Hematopoietic multipotent progenitor cell treated with erythropoietin and hydrocortisone succinate and interleukin-3 and kit ligand, for 17 days (in vitro differentiated cells): ENCODE results near the gene SLC35F1.
"Not testable (repeated sequence)": the region's sequence is repeated elsewhere in the genome, so short reads cannot be mapped to it uniquely, and the experiment has no call there.

ENCODE experiments used
- DNase-seq: peaks from one replicate; pipeline ENCODE4 v3.0.0-alpha.2; 2015; ENCODE audit warnings: low spot score

SLC35F1 gene

DNA sequence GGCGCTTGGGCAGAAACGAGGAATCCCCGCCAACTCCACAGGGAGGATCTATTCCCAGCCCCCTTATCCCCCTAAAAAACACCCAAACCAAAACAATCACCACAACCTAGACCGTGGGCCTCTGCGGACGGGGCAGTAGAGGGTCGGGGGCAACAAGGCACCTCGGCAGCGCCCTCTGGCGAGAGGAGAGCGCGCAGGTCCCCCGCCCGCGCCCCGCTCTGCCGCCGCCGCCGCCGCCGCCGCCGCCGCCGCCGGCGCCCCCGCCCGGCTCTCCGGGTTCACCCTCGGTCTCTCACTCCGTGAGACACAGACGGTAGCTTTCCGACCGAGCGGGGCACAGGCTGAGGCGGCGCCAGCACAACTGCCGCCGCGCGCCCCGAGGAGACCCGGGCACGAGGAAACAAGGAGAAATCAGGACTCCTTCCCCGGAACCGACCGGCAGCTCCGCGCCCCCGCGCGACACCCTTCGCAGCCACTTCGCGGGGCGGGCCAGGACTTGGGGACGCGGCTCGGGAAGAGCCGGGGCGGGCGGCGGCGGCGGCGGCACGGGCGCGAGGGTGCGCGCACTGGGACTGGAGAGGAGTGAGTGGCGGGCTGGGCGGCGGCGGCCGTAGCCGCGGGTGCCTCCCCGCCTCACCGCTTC is at the start of gene SLC35F1:
TSS of gene SLC35F1 (plus strand) at position 307 of the 643 bp plus-strand sequence.
- no peak for DNase-seq

DNA sequence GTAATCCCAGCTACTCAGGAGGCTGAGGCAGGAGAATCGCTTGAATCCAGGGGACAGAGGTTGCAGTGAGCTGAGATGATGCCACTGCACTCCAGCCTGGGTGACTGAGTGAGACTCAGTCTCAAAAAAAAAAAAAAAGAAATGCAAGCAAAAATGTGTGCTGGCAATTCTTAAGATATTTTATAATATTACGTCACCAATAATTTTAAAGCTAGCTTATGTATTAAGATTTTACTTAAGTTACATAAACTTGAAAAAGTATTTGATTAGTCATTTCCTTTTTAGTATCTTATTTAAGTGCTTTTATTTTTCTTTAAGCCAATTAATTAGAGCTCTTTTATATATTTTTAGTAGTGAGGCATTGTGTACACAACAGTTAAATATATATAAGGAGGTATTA is 48.5 kb upstream of the SLC35F1 start:
- not testable (repeated sequence) for DNase-seq

DNA sequence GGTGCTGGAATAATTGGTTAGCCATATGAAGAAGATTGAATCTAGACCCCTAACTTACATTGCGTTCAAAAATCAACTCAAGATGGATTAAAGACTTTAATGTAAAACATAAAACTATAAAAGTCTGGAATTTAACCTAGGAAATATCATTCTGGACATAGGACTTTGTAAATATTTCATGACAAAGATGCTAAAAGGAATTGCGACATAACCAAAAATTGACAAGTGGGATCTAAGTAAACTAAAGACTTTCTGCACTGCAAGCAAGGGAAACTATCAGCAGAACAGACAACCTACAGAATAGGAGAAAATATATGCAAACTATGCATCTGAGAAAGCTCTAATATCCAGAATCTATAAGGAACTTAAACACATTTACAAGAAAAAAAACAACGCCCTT is 45.5 kb upstream of the SLC35F1 start:
- no peak for DNase-seq

DNA sequence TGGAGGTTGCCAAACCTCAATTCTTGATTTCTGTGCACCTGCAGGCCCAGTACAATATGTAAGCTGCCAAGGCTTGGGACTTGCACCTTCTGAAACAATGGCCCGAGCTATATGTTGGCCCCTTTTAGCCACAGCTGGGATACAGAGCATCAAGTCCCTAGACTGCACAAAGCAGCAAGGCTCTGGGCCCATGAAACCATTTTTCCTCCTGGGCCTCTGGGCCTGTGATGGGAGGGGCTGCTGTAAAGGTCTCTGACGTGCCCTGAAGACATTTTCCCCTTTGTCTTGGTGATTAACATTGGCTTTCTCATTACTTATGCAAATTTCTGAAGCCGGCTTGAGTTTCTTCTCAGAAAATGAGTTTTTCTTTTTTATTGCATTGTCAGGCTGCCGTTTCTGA is 40.5 kb upstream of the SLC35F1 start:
- DNase-seq = no peak

DNA sequence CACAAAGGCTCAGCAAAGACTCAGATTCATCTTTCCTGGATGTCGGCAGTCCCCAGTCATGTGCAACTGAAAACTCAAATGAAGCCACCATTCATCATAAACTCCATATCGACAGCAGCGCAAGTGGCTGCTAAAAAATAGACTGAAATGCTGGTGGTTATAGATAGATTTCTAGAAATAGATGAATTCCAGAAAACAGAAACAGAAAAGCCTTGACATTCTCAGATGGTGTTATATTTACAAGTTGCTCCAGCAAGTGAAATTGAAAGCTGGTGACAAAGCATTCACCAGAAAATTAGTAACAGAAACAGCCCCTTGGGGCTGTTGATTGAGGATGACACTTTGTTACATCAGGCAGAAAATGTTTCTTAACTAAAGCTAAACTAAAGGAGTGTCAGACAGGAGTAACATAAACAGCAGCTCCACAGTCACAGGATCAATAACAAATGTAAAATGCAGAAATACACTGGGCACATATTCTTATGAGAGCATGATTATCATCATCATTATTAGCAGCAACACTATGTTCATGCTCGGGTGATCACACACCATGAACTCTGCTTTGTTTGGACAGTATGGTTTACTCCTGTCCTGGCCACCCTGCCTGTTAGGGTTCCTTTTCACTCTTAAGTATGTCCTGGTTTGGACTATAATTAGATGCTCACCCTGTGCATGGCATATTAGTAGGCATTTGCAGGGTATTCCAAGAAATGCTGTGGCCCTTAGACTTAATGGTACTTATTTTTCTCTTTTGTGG is 36.4 kb upstream of the SLC35F1 start:
- no peak for DNase-seq

DNA sequence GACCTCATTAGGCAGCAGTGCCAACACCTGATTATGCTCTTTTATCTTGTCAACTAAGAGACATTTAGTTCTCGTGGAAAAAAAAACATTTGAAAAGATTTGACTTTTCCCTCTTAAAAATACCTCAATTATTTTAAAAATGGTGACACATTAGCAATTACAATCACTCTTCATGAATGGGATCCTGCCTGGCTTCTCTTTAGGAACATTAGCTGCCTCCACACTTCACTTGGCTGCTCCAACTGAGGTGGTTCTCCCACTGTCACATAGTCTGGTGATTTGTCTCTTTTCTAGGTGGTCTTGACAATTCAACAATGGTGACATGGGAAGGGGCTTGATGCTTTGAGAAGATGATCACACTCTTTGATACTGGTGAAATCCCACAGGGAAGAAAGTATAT is 26.2 kb upstream of the SLC35F1 start:
- no peak for DNase-seq

DNA sequence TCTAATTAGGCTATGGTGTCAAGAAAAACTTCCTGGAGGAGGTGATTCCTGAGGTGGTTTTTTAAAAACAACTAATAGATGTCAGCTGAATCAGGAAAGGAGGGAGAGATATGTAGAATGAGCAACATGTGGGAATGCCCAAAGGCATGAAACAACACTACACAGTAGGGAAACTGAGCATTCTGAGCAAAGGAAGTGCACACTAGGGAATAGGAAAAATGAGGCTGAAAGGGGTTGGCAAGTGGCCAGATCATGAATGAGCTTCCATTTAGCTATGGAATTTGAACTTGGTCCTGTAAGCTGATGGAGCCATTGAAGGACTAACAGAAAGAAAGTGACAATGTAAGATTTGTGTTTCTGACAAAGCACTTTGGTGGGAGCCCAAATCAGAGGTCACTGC is 16.9 kb upstream of the SLC35F1 start:
- no peak for DNase-seq

DNA sequence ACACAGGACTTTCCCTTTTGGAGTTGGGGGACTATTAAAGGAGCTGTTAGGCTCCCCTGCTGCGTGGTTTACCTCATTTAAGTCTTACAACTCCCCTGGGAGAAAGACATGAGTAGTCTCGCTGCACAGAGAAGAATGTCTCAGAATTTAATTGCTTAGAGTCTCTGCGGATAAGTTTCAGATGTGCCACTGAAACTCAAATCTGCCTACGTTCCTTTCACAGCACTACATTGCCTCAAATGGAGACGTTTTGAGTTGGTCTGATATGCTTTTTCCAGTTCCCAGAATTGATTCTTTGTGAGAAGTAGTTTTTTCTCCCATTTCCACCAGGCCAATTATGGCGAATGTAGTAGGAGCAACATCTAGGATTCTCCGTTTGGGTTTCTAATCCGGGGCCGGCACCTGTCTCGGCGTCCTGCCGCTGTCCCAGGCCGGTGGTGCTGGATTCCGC is 532 bp upstream of the SLC35F1 start:
- DNase-seq = no peak

DNA sequence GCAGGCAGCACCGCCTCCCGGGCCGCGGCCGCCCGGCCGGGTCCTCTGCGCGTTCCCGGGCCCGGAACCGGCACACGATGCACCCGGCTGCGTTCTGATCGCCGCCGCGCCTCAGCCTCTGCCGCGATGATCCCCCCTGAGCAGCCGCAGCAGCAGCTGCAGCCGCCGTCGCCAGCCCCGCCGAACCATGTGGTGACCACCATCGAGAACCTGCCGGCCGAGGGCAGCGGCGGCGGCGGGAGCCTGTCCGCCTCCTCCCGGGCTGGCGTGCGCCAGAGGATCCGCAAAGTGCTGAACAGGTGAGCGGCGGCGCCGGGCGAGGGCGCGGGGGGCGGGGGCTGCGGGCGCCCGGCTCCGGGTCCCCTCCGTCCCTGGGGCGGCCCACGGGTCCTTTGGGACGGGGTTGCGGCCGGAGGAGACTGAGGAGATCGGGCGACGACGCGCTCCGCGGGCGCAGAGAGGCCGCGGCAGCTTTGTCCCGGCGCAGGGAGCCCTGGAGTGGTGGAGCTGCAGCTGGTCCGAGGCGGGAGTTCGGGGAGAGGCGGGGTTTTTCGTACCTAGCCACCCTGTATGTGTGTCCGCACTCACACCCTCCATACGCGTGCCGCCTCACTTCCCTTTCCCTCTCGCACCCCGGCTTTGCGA is 659 bp downstream of the SLC35F1 start:
- DNase-seq = no peak

DNA sequence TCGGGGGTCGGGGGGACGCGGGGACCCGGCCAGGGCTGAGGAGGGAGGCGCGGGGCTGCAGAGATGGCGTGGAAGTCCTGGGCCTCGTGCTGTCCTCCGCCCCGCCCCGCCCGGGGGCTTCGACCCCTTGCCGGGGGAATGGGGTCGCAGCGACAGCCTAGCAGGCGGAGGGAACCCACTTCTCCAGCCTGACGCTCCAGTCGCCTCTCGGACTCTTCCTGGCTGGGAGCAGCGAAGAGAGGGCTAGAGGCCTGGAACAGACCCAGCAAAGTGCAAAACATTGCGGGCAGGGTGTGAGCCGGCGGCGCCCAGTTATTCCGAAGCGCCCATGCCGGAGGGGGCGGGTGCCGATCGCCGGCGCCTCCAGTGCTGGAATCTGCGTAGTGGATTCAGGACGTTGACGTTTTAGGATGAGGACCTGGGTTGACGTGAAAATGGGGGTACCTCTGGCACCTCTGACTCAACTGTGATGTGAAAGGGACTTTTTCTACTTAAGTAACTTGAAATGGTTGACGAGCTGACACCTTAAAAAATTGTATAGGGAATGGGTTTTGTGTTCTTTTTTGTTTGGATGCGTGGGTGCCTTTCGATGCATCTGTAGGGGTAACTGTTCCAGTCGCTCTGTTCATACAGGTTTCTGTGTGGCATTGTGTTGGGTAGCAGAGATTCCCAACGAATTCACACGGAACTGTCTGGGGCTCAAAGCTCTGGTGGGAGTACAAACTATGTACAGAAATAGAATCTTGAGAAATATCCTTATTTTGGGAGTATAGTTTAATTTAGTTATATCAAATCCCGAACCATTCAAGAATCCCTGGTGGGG is 1.4 kb downstream of the SLC35F1 start:
- no peak for DNase-seq

DNA sequence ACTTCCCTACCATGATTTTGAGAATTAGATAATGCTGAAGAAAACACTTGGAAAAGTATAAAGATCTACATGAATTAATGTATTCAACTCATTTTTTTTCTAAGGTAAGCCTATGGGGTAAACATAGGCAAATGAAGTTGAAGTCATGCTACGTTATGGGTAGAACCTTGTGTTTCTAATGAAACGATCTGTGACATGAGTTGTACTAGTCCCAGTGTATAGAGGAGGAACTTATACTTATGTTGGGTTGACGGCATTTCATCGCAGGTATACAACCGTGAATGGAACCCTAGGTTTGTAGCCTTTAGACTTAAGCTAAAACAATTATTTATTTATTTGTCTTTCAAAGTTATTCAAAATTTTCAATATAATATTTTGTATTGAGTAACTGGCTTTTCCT is 2.6 kb downstream of the SLC35F1 start:
- no peak for DNase-seq

DNA sequence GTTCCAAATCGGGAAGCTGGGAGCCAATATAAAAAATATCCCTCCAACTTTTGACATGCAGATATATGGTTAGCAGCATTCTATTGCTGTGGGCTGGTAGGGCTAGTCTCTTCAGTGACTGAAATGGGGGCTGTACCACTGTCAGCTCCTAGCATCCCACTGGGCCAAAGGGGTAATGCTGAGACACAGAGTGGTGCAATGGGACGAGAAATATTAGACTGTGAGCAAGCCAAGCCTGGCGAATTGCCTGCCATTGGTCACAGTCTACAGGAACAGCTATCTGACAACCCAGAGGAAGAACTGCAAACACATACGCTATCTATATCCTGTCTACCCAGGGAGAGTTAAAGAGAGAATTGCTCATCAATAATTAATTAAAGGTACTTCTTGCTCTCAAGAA is 3.5 kb downstream of the SLC35F1 start:
- no peak for DNase-seq

DNA sequence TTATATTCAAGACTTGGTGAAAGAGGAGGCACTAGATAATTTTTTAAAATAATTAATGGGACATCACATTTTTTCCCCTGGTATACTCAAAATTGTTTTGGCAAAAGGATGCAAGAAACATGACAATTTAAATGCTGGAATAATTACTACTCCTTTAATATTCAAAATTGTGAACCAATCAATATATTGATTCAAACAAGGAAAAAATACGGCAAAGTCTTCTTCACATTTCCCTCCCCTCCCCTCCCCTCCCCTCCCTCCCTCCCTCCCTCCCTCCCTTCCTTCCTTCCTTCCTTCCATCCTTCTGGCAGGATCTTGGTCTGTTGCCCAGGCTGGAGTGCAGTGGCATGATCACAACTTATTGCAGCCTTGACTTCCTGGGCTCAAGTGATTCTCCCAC is 4.1 kb downstream of the SLC35F1 start:
- no peak for DNase-seq

DNA sequence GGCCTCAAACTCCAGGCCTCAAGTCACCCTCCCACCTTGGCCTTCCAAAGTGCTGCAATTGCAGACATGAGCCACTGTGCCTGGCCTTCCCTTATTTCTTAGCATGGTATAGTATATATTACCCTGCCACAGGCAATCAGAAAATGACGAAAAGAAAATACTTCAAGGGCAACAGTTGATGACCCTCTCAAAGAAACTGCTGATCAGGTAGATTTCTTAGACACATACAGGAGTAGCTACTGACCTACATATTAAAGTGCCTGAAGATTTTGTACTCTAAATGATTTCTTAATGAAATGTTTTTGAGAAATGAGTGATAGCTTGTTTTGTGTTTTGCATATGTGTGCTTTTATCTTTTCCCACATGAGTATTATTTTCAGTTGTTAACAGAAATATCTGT is 4.6 kb downstream of the SLC35F1 start:
- DNase-seq = no peak

DNA sequence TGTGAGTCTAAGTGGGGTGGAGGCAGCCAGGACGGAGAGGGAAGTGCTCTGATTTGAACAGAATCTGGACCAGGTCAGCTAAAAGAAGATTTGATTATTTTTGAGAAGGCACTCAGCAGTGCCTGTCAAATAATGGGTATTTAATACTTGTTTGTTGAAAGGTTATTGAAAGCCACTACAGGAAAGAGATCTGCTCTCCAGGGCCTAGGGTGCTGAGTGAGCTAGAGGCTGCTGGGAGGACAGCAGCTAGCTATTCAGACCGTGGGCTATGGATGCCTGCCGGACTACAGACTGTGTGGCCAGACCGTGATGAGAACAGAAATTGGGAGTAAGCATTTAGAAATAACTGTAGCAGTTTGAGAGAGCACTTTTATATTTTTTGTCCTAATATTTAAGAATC is 8.8 kb downstream of the SLC35F1 start:
- no peak for DNase-seq

DNA sequence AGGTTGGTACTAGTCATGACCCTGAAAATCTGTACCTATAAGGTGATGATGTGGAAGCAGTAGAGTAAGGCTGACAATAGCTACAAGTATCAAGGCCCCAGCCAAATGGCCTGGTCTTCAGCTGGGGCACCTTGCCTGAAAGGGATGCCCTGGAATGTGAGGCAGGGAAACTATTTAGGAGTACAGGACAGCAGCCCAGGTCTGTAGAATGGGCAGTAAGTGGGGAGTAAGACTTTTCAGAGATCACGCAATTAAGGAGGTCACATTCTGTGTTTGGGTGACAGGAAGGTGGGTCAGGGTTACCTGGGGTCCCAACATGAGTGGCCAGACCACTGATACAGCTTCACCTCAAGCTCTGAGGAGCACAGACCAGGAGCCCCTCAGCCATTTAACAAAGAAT is 9.4 kb downstream of the SLC35F1 start:
- DNase-seq = no peak

DNA sequence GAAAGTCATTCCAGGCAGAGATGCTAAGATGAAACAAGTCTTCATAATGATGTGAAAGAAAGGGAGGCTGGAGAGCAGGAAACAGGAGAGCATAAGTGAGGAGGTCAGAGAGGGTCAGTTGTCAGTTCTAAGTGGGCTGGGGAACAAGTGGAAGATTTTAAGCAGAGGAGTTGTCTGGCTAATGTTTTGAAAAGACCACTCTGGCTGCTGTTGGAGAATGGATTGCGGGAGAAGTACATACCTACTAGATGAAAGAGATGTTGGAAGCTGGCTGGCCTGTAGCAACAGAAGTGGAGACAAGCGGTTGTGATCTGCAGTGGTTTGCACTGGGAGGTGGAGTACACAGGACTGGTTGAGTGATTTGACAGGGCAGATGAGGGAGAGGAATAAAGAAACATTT is 10.1 kb downstream of the SLC35F1 start:
- no peak for DNase-seq

DNA sequence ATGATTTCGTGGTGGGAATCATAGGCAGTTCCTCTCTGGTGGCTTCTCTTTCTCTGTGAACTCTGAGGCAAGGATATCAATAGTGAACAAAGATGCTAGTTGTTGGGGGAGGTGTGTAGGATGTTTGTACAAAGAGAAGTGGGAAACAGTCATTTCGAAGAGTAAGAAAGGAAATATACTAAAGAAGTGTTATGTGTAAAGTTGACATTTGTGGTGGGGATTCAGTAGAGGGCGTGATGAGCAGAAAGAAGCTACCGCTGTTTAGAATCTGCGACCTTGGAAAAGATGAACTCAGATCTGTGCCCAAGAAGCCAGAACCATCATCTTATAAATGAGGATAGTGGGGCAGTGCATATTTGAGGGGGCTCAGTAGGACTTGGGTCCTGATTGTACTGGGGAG is 11.4 kb downstream of the SLC35F1 start:
- no peak for DNase-seq

DNA sequence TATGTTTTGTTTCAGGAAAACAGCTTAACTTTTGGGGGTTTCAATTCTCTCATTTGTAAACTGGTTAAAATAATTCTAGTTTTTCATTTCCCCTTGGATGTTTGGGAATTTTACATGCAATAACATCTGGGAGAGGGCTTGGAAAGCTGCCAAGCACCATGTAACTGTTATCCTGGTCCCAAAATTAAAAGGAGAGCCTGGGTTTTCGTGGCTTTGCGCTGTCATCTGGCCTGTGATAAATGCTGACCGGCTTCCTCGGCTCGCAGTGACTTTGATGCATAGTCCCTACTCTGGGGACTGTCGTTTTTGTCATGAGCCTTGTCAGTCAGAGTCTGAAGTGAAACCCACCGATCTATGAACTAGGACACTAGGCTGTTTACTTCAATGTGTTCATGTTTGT is 12.2 kb downstream of the SLC35F1 start:
- no peak for DNase-seq

DNA sequence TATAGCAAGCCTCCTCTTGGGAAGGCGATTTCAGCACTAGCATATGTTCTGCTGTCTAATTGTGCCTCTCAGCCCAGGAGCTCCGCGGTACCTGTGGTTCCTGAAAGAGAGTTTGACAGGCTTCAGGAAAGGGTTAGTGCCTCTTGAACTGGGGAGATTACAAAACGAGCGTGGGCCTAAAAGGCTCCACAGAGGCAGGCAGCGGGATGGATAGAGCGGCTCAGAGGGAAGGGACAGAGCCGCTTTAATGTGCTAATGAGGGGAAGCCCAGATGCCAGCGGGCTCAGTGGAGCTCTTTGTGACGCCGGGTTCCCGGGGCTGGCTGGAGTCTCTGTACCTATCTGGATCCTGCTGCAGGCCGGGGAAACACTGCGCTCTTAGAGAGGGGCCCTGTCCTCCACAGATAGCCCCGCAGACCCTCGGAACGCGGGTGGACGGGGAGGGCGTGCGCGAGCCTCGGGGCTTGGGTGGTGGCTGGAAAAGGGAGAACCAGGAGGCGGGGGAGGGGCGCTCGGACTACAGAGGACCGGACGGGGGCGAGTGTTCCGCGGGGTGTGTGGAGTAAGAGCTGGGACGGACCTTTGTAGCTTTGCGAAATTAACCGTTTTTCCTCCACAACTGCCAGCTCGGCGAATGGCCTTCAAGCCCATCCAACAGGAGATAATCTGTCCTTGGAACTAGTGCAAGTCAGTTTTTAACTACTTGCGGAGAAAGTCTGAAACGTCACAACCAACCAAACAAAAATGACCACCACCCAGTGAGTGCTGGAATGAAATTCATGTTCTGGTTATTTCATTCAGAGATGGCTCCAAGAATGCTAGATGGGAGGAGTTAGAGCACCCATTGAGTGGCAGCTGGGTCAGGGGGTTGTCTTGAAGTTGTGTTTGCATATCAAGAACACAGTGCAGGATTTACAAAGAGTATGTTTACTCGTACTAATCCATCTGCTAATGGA is 13.0 kb downstream of the SLC35F1 start:
- no peak for DNase-seq

DNA sequence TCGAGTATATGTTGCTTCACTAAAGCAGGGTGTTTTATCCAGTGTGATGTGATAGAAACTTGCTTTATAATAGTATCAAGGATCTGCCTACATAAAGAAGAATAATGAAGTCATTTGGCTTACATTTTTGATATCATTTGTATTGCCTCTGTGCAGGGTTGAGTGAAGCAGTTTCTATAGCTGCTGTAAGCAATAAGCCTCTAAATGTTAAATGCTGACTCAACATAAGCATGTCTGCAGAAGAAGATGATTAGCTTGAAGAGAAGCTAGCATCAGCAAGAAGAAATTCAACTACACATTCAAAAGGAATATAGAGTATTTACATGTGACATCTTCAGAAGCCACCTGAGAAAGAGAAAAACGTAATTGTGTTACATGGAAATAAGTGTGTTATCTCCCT is 17.6 kb downstream of the SLC35F1 start:
- DNase-seq = no peak
